Bronchial epithelial cell (primary cell): Measurements from ENCODE around the gene TPP1. TPM values are rescaled to one million over a fixed set of nuclear protein-coding genes. Genes with fewer than 3 reads are reported as not detected.

Experiments used
- DNase-seq: peaks from one replicate; pipeline ENCODE4 v3.0.0-alpha.2; 2010; ENCODE audit warnings: low read depth
- FAIRE-seq: peaks from 2 replicates; lab custom pipeline; 2011; peaks lifted over from hg19 to GRCh38; lab: Jason Lieb, UNC
- H3K27me3 ChIP-seq: 2 replicates; pipeline ENCODE4 v1.5.1; 2011; ENCODE audit warnings: low read length; ENCODE audit not compliant: control insufficient read depth, insufficient read depth
- H3K36me3 ChIP-seq: 2 replicates; pipeline ENCODE4 v1.5.1; 2011; ENCODE audit warnings: low read length; ENCODE audit not compliant: control insufficient read depth, insufficient read depth
- H3K4me3 ChIP-seq: 2 replicates; pipeline ENCODE4 v1.5.1; 2011; ENCODE audit warnings: mild to moderate bottlenecking, low read depth, low read length, control low read depth
- total RNA-seq: library from RNA; depleted of rRNA; stranded (reverse); fragments of >200 nt; gene quantifications from 2 replicates; pipeline ENCODE4 v1.2.1, GENCODE V29; 2014
- TF ChIP-seq, protein P1 (sequence below): IDR thresholded peaks from 2 replicates; pipeline ENCODE4 v1.5.1; 2011; ENCODE audit warnings: mild to moderate bottlenecking, moderate library complexity, low read length, control low read depth, inconsistent platforms; ENCODE audit not compliant: insufficient read depth, severe bottlenecking

TPP1 gene
- 23.7 and 40.8 TPM in 2 replicates for total RNA-seq

GRCh38 chr11:6619004-6619745 is at the start of gene TPP1:
Gene TPP1 (minus strand): TSS chr11:6619422. CDS start chr11:6619400, 22 bp downstream.
- peak; percentile 90 for FAIRE-seq

DNA sequence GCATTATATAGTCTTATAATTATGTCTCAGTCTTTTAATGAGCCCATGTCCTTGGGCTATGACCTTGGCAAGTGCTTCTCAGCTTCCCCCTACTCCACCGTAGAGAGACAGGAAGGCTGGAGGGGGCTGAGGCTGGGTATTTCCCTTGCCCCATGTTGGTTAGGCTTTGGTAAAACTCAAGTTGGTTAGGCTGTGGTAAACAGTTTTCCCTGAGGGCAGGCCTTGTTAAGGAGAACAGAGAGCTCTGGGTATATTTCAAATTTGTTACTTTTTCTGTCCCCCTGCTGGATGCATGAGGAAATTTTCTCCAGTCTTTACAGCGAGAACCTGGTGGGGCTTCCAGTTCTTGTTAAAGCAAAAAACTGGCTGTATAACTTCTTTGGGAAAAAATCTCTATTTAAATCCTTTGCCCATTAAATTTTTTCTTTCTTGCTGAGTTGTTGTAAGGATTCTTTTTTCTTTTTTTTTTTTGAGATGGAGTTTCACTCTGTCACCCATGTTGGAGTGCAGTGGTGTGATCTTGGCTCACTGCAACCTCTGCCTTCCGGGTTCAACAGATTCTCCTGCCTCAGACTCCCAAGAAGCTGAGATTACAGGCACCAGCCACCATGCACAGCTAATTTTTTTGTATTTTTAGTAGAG is 48.6 kb upstream of the TPP1 start:
- FAIRE-seq (no peak), DNase-seq (peak; percentile 27)
- Histone ChIP-seq H3K4me3 (no peak overlapping the region), H3K27me3 (no peaks in the 10 kb centered on the region), H3K36me3 (no peaks in the 10 kb centered on the region)
- TF ChIP-seq, protein P1, sequence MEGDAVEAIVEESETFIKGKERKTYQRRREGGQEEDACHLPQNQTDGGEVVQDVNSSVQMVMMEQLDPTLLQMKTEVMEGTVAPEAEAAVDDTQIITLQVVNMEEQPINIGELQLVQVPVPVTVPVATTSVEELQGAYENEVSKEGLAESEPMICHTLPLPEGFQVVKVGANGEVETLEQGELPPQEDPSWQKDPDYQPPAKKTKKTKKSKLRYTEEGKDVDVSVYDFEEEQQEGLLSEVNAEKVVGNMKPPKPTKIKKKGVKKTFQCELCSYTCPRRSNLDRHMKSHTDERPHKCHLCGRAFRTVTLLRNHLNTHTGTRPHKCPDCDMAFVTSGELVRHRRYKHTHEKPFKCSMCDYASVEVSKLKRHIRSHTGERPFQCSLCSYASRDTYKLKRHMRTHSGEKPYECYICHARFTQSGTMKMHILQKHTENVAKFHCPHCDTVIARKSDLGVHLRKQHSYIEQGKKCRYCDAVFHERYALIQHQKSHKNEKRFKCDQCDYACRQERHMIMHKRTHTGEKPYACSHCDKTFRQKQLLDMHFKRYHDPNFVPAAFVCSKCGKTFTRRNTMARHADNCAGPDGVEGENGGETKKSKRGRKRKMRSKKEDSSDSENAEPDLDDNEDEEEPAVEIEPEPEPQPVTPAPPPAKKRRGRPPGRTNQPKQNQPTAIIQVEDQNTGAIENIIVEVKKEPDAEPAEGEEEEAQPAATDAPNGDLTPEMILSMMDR, result peak; percentile 37

More at GRCh38 chr11:6619004-6619745, at the start of gene TPP1:
- TF ChIP-seq, protein P1, result no peak
- peak; percentile 94 for DNase-seq
- no peaks in the 10 kb centered on the region for H3K27me3 ChIP-seq
- peak within 1 kb of the TSS; percentile 54 for H3K4me3 ChIP-seq
- peaks cover 7% of the 10 kb centered on the region for H3K36me3 ChIP-seq

DNA sequence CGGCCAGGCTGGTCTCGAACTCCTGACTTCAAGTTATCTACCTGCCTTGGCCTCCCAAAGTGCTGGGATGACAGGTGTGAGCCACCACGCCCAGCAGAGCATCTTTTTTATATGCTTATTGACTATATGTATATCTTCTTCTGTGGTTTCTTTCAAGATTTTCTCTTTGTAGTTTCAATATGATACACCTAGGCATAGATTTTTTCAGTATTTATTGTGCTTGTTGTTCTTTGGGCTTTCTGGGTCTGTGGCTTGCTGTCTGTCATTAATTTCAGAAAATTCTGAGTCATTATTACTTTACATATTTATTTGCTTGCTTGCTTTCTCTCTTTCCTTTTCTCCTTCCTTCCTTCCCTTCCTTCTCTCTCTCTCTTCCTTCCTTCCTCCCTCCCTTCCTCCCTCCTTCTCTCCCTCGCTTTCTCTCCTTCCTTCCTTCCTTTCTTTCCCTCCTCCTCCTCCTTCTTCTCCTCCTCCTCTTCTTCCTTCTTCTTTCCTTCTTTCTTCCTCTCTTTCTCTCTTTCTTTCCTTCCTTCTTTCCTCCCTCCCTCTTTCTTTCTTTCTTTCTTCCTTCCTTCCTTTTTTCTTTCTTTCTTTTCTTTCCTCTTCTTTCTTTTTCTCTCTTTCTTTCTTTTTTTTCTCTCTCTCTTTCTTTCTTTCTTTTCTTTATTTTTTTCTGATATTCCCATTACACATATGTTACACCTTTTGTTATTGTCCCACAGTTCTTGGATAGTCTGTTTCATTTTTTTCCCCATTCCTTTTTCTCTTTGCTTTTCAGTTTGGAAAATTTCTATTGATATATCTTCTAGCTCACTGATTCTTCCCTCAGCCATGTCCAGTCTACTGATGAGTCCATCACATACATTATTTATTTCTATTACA is 47.3 kb upstream of the TPP1 start:
- Histone ChIP-seq H3K36me3 (no peaks in the 10 kb centered on the region), H3K27me3 (no peaks in the 10 kb centered on the region), H3K4me3 (no peak overlapping the region)
- no peak for FAIRE-seq
- no peak for DNase-seq
- TF ChIP-seq, protein P1, result no peak

DNA sequence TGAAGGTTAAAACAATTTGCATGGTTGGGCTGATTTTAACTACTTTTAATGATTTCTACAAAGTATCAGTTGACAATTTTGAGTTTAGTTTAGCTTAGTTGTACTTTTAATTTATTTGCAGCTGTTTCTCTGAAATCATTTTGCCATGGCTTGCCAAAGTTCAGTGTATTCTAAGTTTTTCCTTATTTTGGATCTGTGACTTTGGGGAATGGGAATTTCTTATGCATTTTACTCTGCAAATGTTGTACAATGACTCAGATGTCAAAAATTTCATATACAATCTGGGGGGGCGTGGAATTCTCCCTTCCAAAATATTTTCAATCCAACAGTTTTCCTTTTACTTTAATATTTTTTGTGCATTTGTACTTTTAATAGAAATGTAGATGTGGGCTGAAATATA is 45.3 kb upstream of the TPP1 start:
- Histone ChIP-seq H3K4me3 (no peak overlapping the region), H3K27me3 (no peaks in the 10 kb centered on the region), H3K36me3 (no peaks in the 10 kb centered on the region)
- TF ChIP-seq, protein P1, result no peak
- FAIRE-seq, result no peak
- DNase-seq, result no peak

DNA sequence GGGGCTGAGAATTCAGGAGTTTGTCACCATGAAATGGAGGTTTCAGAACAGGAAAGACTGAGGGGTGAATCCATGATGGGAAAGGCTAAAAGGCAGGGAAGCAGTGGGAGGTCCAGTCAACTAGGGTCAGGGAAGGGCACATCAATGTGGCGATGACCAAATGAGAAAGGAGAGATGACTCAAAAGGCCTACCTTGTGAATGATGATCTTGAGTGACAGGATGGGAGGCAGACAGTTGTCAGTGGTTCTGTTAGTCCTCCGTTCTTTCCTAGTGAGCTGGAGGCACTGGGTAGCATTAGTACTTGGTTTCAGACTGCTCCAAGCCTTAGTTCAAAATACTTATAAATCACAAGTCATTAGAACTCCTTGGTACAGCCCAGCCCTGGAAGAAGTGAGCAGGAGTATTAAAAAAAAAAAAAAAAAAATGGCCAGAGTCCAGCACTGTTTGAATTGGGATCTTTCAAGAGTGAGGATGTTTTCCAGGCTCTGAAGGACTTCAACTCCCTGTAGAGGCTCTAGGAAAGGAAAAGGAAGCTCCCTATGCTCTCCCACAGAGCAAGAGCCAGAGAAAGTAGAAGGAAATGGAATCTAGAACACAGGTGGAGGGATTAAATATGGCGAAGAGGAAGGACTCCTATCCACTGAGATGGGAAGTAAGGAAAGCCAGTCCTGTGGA is 44.7 kb upstream of the TPP1 start:
- Histone ChIP-seq H3K4me3 (no peak overlapping the region), H3K36me3 (no peaks in the 10 kb centered on the region), H3K27me3 (no peaks in the 10 kb centered on the region)
- TF ChIP-seq, protein P1, result no peak
- FAIRE-seq, result peak; percentile 64
- no peak for DNase-seq
